ENCODE data around the gene AVL9.
A peak's percentile ranks its signal among the peaks of the same experiment; 100 is the strongest.

AVL9 gene

GRCh38 chr7:32511791-32512190 lies 16.5 kb downstream of the AVL9 start:
- H3K9me3 Mint-ChIP-seq, result peaks cover 1% of the 10 kb centered on the region
- peaks cover 68% of the 10 kb centered on the region for H3K36me3 Mint-ChIP-seq (ENCODE audit: low read depth)
- peaks cover 94% of the 10 kb centered on the region for H3K4me1 Mint-ChIP-seq (ENCODE audit: low read depth)

GRCh38 chr7:32513210-32513609 lies 17.9 kb downstream of the AVL9 start:
- Mint-ChIP-seq H3K4me3 (no peak overlapping the region), H3K9me3 (peaks cover 8% of the 10 kb centered on the region), H3K27me3 (no peaks in the 10 kb centered on the region), H3K27ac (peak overlapping the region; percentile 27), H3K4me1 (ENCODE audit: low read depth) (peaks cover 83% of the 10 kb centered on the region), H3K36me3 (ENCODE audit: low read depth) (peaks cover 70% of the 10 kb centered on the region)

More at GRCh38 chr7:32511791-32512190, 16.5 kb downstream of the AVL9 start:
- H3K27ac Mint-ChIP-seq, result peak overlapping the region; percentile 45
- H3K4me3 Mint-ChIP-seq, result no peak overlapping the region
- no peaks in the 10 kb centered on the region for H3K27me3 Mint-ChIP-seq

- Mint-ChIP-seq H3K4me3 (peak overlapping the region; percentile 30), H3K36me3 (ENCODE audit: low read depth) (peaks cover 75% of the 10 kb centered on the region)
These were observed 20.7 kb downstream of the AVL9 start for GRCh38 chr7:32515890-32516550.

GRCh38 chr7:32516551-32517100 lies 21.3 kb downstream of the AVL9 start:
- Mint-ChIP-seq H3K27ac (peak overlapping the region; percentile 89), H3K9me3 (peaks cover 17% of the 10 kb centered on the region), H3K4me1 (ENCODE audit: low read depth) (peaks cover 63% of the 10 kb centered on the region), H3K4me3 (peak overlapping the region; percentile 12), H3K36me3 (ENCODE audit: low read depth) (peaks cover 75% of the 10 kb centered on the region), H3K27me3 (no peaks in the 10 kb centered on the region)

More at GRCh38 chr7:32515890-32516550, 20.7 kb downstream of the AVL9 start:
- peaks cover 70% of the 10 kb centered on the region for H3K4me1 Mint-ChIP-seq (ENCODE audit: low read depth)
- peak overlapping the region; percentile 89 for H3K27ac Mint-ChIP-seq
- H3K9me3 Mint-ChIP-seq, result peaks cover 17% of the 10 kb centered on the region
- no peaks in the 10 kb centered on the region for H3K27me3 Mint-ChIP-seq

GRCh38 chr7:32518534-32519140 lies 23.3 kb downstream of the AVL9 start:
- Mint-ChIP-seq H3K4me3 (no peak overlapping the region), H3K9me3 (peaks cover 17% of the 10 kb centered on the region), H3K4me1 (ENCODE audit: low read depth) (peaks cover 48% of the 10 kb centered on the region), H3K36me3 (ENCODE audit: low read depth) (peaks cover 72% of the 10 kb centered on the region), H3K27ac (no peak overlapping the region), H3K27me3 (no peaks in the 10 kb centered on the region)

GRCh38 chr7:32519763-32520162 lies 24.5 kb downstream of the AVL9 start:
- Mint-ChIP-seq H3K36me3 (ENCODE audit: low read depth) (peaks cover 68% of the 10 kb centered on the region), H3K27ac (peak overlapping the region; percentile 54), H3K4me3 (no peak overlapping the region)

GRCh38 chr7:32522746-32523530 lies 27.6 kb downstream of the AVL9 start:
- Mint-ChIP-seq H3K27me3 (no peaks in the 10 kb centered on the region), H3K4me1 (ENCODE audit: low read depth) (peaks cover 22% of the 10 kb centered on the region), H3K27ac (no peak overlapping the region), H3K9me3 (peaks cover 10% of the 10 kb centered on the region), H3K36me3 (ENCODE audit: low read depth) (peaks cover 53% of the 10 kb centered on the region), H3K4me3 (no peak overlapping the region)

More at GRCh38 chr7:32519763-32520162, 24.5 kb downstream of the AVL9 start:
- Mint-ChIP-seq H3K9me3 (peaks cover 17% of the 10 kb centered on the region), H3K4me1 (ENCODE audit: low read depth) (peaks cover 37% of the 10 kb centered on the region), H3K27me3 (no peaks in the 10 kb centered on the region)

- peaks cover 52% of the 10 kb centered on the region for H3K36me3 Mint-ChIP-seq (ENCODE audit: low read depth)
- H3K4me3 Mint-ChIP-seq, result no peak overlapping the region
- peaks cover 8% of the 10 kb centered on the region for H3K9me3 Mint-ChIP-seq
- H3K4me1 Mint-ChIP-seq (ENCODE audit: low read depth), result peaks cover 29% of the 10 kb centered on the region
- H3K27me3 Mint-ChIP-seq, result no peaks in the 10 kb centered on the region
- H3K27ac Mint-ChIP-seq, result no peak overlapping the region
These were observed 29.3 kb downstream of the AVL9 start for GRCh38 chr7:32524631-32525030.

- Mint-ChIP-seq H3K4me3 (no peak overlapping the region), H3K27me3 (no peaks in the 10 kb centered on the region), H3K27ac (no peak overlapping the region), H3K4me1 (ENCODE audit: low read depth) (peaks cover 20% of the 10 kb centered on the region), H3K9me3 (no peaks in the 10 kb centered on the region), H3K36me3 (ENCODE audit: low read depth) (peaks cover 40% of the 10 kb centered on the region)
These were observed 30.6 kb downstream of the AVL9 start for GRCh38 chr7:32525839-32526238.

GRCh38 chr7:32531402-32531801 lies 36.1 kb downstream of the AVL9 start:
- Mint-ChIP-seq H3K4me1 (ENCODE audit: low read depth) (peaks cover 38% of the 10 kb centered on the region), H3K27ac (no peak overlapping the region)

GRCh38 chr7:32532086-32532485 lies 36.8 kb downstream of the AVL9 start:
- no peaks in the 10 kb centered on the region for H3K27me3 Mint-ChIP-seq
- H3K4me3 Mint-ChIP-seq, result no peak overlapping the region
- peaks cover 42% of the 10 kb centered on the region for H3K4me1 Mint-ChIP-seq (ENCODE audit: low read depth)
- H3K9me3 Mint-ChIP-seq, result no peaks in the 10 kb centered on the region
- peaks cover 33% of the 10 kb centered on the region for H3K36me3 Mint-ChIP-seq (ENCODE audit: low read depth)
- H3K27ac Mint-ChIP-seq, result no peak overlapping the region

More at GRCh38 chr7:32531402-32531801, 36.1 kb downstream of the AVL9 start:
- H3K27me3 Mint-ChIP-seq, result no peaks in the 10 kb centered on the region
- no peaks in the 10 kb centered on the region for H3K9me3 Mint-ChIP-seq
- no peak overlapping the region for H3K4me3 Mint-ChIP-seq
- H3K36me3 Mint-ChIP-seq (ENCODE audit: low read depth), result peaks cover 29% of the 10 kb centered on the region

GRCh38 chr7:32532716-32533115 lies 37.4 kb downstream of the AVL9 start:
- no peak overlapping the region for H3K4me3 Mint-ChIP-seq
- peaks cover 31% of the 10 kb centered on the region for H3K36me3 Mint-ChIP-seq (ENCODE audit: low read depth)
- no peaks in the 10 kb centered on the region for H3K27me3 Mint-ChIP-seq
- no peak overlapping the region for H3K27ac Mint-ChIP-seq
- peaks cover 39% of the 10 kb centered on the region for H3K4me1 Mint-ChIP-seq (ENCODE audit: low read depth)
- H3K9me3 Mint-ChIP-seq, result no peaks in the 10 kb centered on the region

GRCh38 chr7:32533276-32534029 lies 38.2 kb downstream of the AVL9 start:
- H3K9me3 Mint-ChIP-seq, result no peaks in the 10 kb centered on the region
- no peaks in the 10 kb centered on the region for H3K27me3 Mint-ChIP-seq
- peaks cover 38% of the 10 kb centered on the region for H3K4me1 Mint-ChIP-seq (ENCODE audit: low read depth)
- H3K36me3 Mint-ChIP-seq (ENCODE audit: low read depth), result peaks cover 31% of the 10 kb centered on the region
- H3K4me3 Mint-ChIP-seq, result no peak overlapping the region
- H3K27ac Mint-ChIP-seq, result no peak overlapping the region

GRCh38 chr7:32535162-32535702 lies 39.9 kb downstream of the AVL9 start:
- Mint-ChIP-seq H3K27me3 (no peaks in the 10 kb centered on the region), H3K4me3 (no peak overlapping the region), H3K4me1 (ENCODE audit: low read depth) (peaks cover 43% of the 10 kb centered on the region), H3K27ac (no peak overlapping the region), H3K36me3 (ENCODE audit: low read depth) (peaks cover 38% of the 10 kb centered on the region), H3K9me3 (no peaks in the 10 kb centered on the region)

Data from stimulated activated naive CD8-positive, alpha-beta T cell treated with anti-CD3 and anti-CD28 coated beads, Interleukin-15, Interleukin-2, amounts not matched to agents 100 ng/mL and 50 ng/mL, for 24 hours (primary cell).